Measurements from ENCODE around the gene MS4A14.

DNA sequence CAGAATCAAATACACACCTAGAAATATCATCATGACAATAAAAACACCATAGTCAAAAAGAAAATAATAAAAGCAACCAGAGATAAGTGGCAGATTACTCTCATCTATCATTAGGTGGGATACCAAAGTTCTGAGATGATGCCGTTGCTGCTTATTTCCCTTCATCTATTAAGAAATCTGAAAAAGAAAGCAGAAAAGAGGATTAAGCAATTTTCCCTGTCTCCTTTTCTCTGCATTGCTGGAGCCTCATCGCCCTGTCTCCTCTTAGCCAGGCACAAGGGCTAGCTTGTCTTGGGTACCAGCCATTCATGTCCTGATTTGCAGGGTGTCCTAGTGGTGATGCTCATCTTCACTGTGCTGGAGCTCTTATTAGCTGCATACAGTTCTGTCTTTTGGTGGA is 3.9 kb upstream of the MS4A14 start:
- TF ChIP-seq, protein P1, sequence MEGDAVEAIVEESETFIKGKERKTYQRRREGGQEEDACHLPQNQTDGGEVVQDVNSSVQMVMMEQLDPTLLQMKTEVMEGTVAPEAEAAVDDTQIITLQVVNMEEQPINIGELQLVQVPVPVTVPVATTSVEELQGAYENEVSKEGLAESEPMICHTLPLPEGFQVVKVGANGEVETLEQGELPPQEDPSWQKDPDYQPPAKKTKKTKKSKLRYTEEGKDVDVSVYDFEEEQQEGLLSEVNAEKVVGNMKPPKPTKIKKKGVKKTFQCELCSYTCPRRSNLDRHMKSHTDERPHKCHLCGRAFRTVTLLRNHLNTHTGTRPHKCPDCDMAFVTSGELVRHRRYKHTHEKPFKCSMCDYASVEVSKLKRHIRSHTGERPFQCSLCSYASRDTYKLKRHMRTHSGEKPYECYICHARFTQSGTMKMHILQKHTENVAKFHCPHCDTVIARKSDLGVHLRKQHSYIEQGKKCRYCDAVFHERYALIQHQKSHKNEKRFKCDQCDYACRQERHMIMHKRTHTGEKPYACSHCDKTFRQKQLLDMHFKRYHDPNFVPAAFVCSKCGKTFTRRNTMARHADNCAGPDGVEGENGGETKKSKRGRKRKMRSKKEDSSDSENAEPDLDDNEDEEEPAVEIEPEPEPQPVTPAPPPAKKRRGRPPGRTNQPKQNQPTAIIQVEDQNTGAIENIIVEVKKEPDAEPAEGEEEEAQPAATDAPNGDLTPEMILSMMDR (IDR thresholded peaks at IDR 0.05), result no peak
- no peak for TF ChIP-seq EZH2 (IDR thresholded peaks at IDR 0.05; ENCODE audit: borderline replicate concordance, insufficient read depth, low read depth, low read length, poor library complexity, severe bottlenecking)
